Measurements from ENCODE around the gene KDM4C.

KDM4C gene

GRCh38 chr9:7144265-7145046, 386.7 kb downstream of the KDM4C start:
- H2AFZ ChIP-seq (ENCODE audit: low read depth), result no peak overlapping the region
- no peak for TF ChIP-seq CTCF (conservative IDR thresholded peaks at IDR 0.05; ENCODE audit: low read depth, low read length)
- no peak overlapping the region for H3K4me2 ChIP-seq
- no peak overlapping the region for H3K4me3 ChIP-seq (IDR thresholded peaks at IDR 0.05; ENCODE audit: insufficient read depth, low read depth, low read length)
- H3K4me1 ChIP-seq (ENCODE audit: low read depth, poor library complexity, severe bottlenecking), result no peaks in the 10 kb centered on the region
- no peaks in the 10 kb centered on the region for H3K36me3 ChIP-seq (ENCODE audit: insufficient read depth)
- no peak overlapping the region for H3K27ac ChIP-seq
- H3K79me2 ChIP-seq (ENCODE audit: insufficient read depth, low read depth), result no peaks in the 10 kb centered on the region
- no peaks in the 10 kb centered on the region for H3K27me3 ChIP-seq (ENCODE audit: insufficient read depth, low read depth)
- no peaks in the 10 kb centered on the region for H4K20me1 ChIP-seq (ENCODE audit: insufficient read depth)
- no peak overlapping the region for H3K9ac ChIP-seq

GRCh38 chr9:7145361-7146069, 387.7 kb downstream of the KDM4C start:
- Histone ChIP-seq H3K79me2 (ENCODE audit: insufficient read depth, low read depth) (no peaks in the 10 kb centered on the region), H3K4me3 (IDR thresholded peaks at IDR 0.05; ENCODE audit: insufficient read depth, low read depth, low read length) (no peak overlapping the region), H3K4me2 (no peak overlapping the region), H4K20me1 (ENCODE audit: insufficient read depth) (no peaks in the 10 kb centered on the region), H3K27ac (no peak overlapping the region), H3K36me3 (ENCODE audit: insufficient read depth) (no peaks in the 10 kb centered on the region), H3K27me3 (ENCODE audit: insufficient read depth, low read depth) (no peaks in the 10 kb centered on the region), H3K4me1 (ENCODE audit: low read depth, poor library complexity, severe bottlenecking) (no peaks in the 10 kb centered on the region), H3K9ac (no peak overlapping the region), H2AFZ (ENCODE audit: low read depth) (no peak overlapping the region)
- no peak for TF ChIP-seq CTCF (conservative IDR thresholded peaks at IDR 0.05; ENCODE audit: low read depth, low read length)

GRCh38 chr9:7146582-7146981, 388.8 kb downstream of the KDM4C start:
- H3K4me1 ChIP-seq (ENCODE audit: low read depth, poor library complexity, severe bottlenecking), result no peaks in the 10 kb centered on the region
- H3K4me2 ChIP-seq, result no peak overlapping the region
- H3K36me3 ChIP-seq (ENCODE audit: insufficient read depth), result no peaks in the 10 kb centered on the region
- TF ChIP-seq CTCF (conservative IDR thresholded peaks at IDR 0.05; ENCODE audit: low read depth, low read length), result no peak
- H3K27ac ChIP-seq, result no peak overlapping the region
- H3K4me3 ChIP-seq (IDR thresholded peaks at IDR 0.05; ENCODE audit: insufficient read depth, low read depth, low read length), result no peak overlapping the region
- no peak overlapping the region for H3K9ac ChIP-seq
- no peaks in the 10 kb centered on the region for H3K79me2 ChIP-seq (ENCODE audit: insufficient read depth, low read depth)
- no peaks in the 10 kb centered on the region for H3K27me3 ChIP-seq (ENCODE audit: insufficient read depth, low read depth)
- no peaks in the 10 kb centered on the region for H4K20me1 ChIP-seq (ENCODE audit: insufficient read depth)
- H2AFZ ChIP-seq (ENCODE audit: low read depth), result no peak overlapping the region

- no peak overlapping the region for H3K4me2 ChIP-seq
- no peak for TF ChIP-seq CTCF (conservative IDR thresholded peaks at IDR 0.05; ENCODE audit: low read depth, low read length)
- H3K27me3 ChIP-seq (ENCODE audit: insufficient read depth, low read depth), result no peaks in the 10 kb centered on the region
- no peak overlapping the region for H3K9ac ChIP-seq
- no peaks in the 10 kb centered on the region for H3K79me2 ChIP-seq (ENCODE audit: insufficient read depth, low read depth)
- H4K20me1 ChIP-seq (ENCODE audit: insufficient read depth), result no peaks in the 10 kb centered on the region
- H3K36me3 ChIP-seq (ENCODE audit: insufficient read depth), result no peaks in the 10 kb centered on the region
- no peak overlapping the region for H2AFZ ChIP-seq (ENCODE audit: low read depth)
- no peak overlapping the region for H3K4me3 ChIP-seq (IDR thresholded peaks at IDR 0.05; ENCODE audit: insufficient read depth, low read depth, low read length)
- H3K4me1 ChIP-seq (ENCODE audit: low read depth, poor library complexity, severe bottlenecking), result no peaks in the 10 kb centered on the region
- H3K27ac ChIP-seq, result no peak overlapping the region
These were observed 389.6 kb downstream of the KDM4C start for GRCh38 chr9:7147121-7148090.

Measured in KMS-11 (cell line).